GM23338 (cell line): Measurements from ENCODE around the gene JARID2. TPM values are rescaled to one million over a fixed set of nuclear protein-coding genes. Genes with fewer than 3 reads are reported as not detected.

Experiments
- ATAC-seq: fragments of 200-7000 bp; cut with Tn5 transposase; 3 replicates; pipeline ENCODE4 v1.9.1; 2020
- DNase-seq: peaks from one replicate; pipeline ENCODE4 v3.0.0-alpha.2; 2015; ENCODE audit warnings: low spot score
- H2AFZ ChIP-seq: fragments of 200-600 bp; sonication (generic); 2 replicates; pipeline ENCODE4 v1.8.0; 2016; ENCODE audit warnings: antibody characterized with exemption, mild to moderate bottlenecking, moderate library complexity
- H3F3A ChIP-seq: fragments of 200-600 bp; sonication (generic); replicated peaks from 2 replicates; pipeline ENCODE4 v1.8.0; 2017; ENCODE audit warnings: antibody characterized with exemption, mixed run types, low read depth
- H3K27ac ChIP-seq: fragments of 200-600 bp; sonication (generic); 2 replicates; pipeline ENCODE4 v1.6.1; 2016; ENCODE audit warnings: low read depth
- H3K27me3 ChIP-seq: fragments of 200-600 bp; sonication (generic); 2 replicates; pipeline ENCODE4 v1.8.0; 2016; ENCODE audit warnings: mild to moderate bottlenecking, mixed run types, moderate library complexity; ENCODE audit not compliant: insufficient read depth
- H3K36me3 ChIP-seq: fragments of 200-600 bp; sonication (generic); 2 replicates; pipeline ENCODE4 v1.8.0; 2016; ENCODE audit warnings: mild to moderate bottlenecking; ENCODE audit not compliant: insufficient read depth
- H3K4me1 ChIP-seq: fragments of 200-600 bp; sonication (generic); 2 replicates; pipeline ENCODE4 v1.8.0; 2016; ENCODE audit warnings: mild to moderate bottlenecking, moderate library complexity; ENCODE audit not compliant: insufficient read depth
- H3K4me2 ChIP-seq: fragments of 200-600 bp; sonication (generic); 2 replicates; pipeline ENCODE4 v1.7.1; 2017; ENCODE audit warnings: mixed run types
- H3K4me3 ChIP-seq: fragments of 200-600 bp; sonication (generic); 2 replicates; pipeline ENCODE4 v1.6.1; 2016; ENCODE audit warnings: mixed run types
- H3K79me2 ChIP-seq: fragments of 200-600 bp; sonication (generic); replicated peaks from 2 replicates; pipeline ENCODE4 v1.8.0; 2017; ENCODE audit warnings: mild to moderate bottlenecking; ENCODE audit not compliant: insufficient read depth
- H3K9me2 ChIP-seq: fragments of 200-600 bp; sonication (generic); 2 replicates; pipeline ENCODE4 v1.8.0; 2017; ENCODE audit not compliant: insufficient read depth
- H4K20me1 ChIP-seq: fragments of 200-600 bp; sonication (generic); replicated peaks from 2 replicates; pipeline ENCODE4 v1.8.0; 2017; ENCODE audit warnings: mild to moderate bottlenecking; ENCODE audit not compliant: insufficient read depth
- H3K27ac Mint-ChIP-seq: 2 replicates; pipeline ENCODE4 v1.8.0; 2020; ENCODE audit warnings: inconsistent platforms, mild to moderate bottlenecking, moderate library complexity, mixed read lengths
- H3K27me3 Mint-ChIP-seq: 3 replicates; pipeline ENCODE4 v1.8.0; 2022; ENCODE audit warnings: low read depth, mild to moderate bottlenecking, moderate library complexity, mixed read lengths, inconsistent platforms; ENCODE audit not compliant: insufficient read depth, poor library complexity
- H3K36me3 Mint-ChIP-seq: 3 replicates; pipeline ENCODE4 v1.8.0; 2021; ENCODE audit warnings: low read depth, mild to moderate bottlenecking, inconsistent platforms, moderate library complexity, mixed read lengths
- H3K4me1 Mint-ChIP-seq: 3 replicates; pipeline ENCODE4 v1.8.0; 2020; ENCODE audit warnings: mild to moderate bottlenecking, inconsistent platforms, mixed read lengths
- H3K4me3 Mint-ChIP-seq: 3 replicates; pipeline ENCODE4 v1.8.0; 2021; ENCODE audit warnings: moderate library complexity, mild to moderate bottlenecking, inconsistent platforms, mixed read lengths
- H3K9me3 Mint-ChIP-seq: 3 replicates; pipeline ENCODE4 v1.8.0; 2020; ENCODE audit warnings: moderate library complexity, mild to moderate bottlenecking, inconsistent platforms, mixed read lengths
- CREB1 ChIP-seq: fragments of 250-450 bp; sonication (Bioruptor Pico); IDR thresholded peaks from 2 replicates; pipeline ENCODE4 v1.5.0; 2020; ENCODE audit warnings: low read depth, mild to moderate bottlenecking, moderate library complexity
- ETS1 ChIP-seq: IDR thresholded peaks from 2 replicates; pipeline ENCODE4 v1.6.1; 2016; ENCODE audit warnings: antibody characterized with exemption
- EZH2phosphoT487 ChIP-seq: fragments of 200-600 bp; sonication (generic); IDR thresholded peaks from one replicate; pipeline ENCODE4 v1.8.1; 2018; ENCODE audit warnings: antibody characterized with exemption; ENCODE audit not compliant: unreplicated experiment
- POLR2AphosphoS5 ChIP-seq: IDR thresholded peaks from 2 replicates; pipeline ENCODE4 v1.6.1; 2016; ENCODE audit warnings: antibody characterized with exemption, low read depth
- REST ChIP-seq: IDR thresholded peaks from one replicate; pipeline ENCODE4 v1.6.1; 2018; ENCODE audit warnings: antibody characterized with exemption; ENCODE audit not compliant: unreplicated experiment
- ZNF331 ChIP-seq: fragments of 250-450 bp; sonication (Bioruptor Pico); IDR thresholded peaks from 2 replicates; pipeline ENCODE4 v1.5.0; 2020; ENCODE audit warnings: low read depth, mild to moderate bottlenecking, moderate library complexity
- ZNF462 ChIP-seq: fragments of 250-450 bp; sonication (Bioruptor Pico); IDR thresholded peaks from 2 replicates; pipeline ENCODE4 v1.5.0; 2020; ENCODE audit warnings: mild to moderate bottlenecking, moderate library complexity
- polyA plus RNA-seq: library from polyadenylated mRNA; unstranded; fragments of >200 nt; fragmentation: Nextera tagmentation; extraction: Ambion mirVana; gene quantifications from 2 replicates; pipeline ENCODE4 v1.2.1, GENCODE V29; 2016
- total RNA-seq: library from RNA; depleted of rRNA; stranded (reverse); fragments of >200 nt; shearing (Covaris generic); gene quantifications from 2 replicates; pipeline ENCODE4 v1.2.3, GENCODE V29; 2014

The JARID2 gene
- total and polyA plus RNA-seq, 2 experiments from 2014 or later = 92.8 to 196 TPM

- peak overlapping the region; percentile 46; the same call in 1 of the 2 replicates for H3K4me2 ChIP-seq
- Mint-ChIP-seq H3K36me3 (peaks cover 22% of the 10 kb centered on the region), H3K27me3 (peaks cover 35% of the 10 kb centered on the region), H3K4me1 (peaks cover 81% of the 10 kb centered on the region), H3K4me3 (peak overlapping the region; percentile 39; the same call in 2 of the 3 replicates), H3K9me3 (no peaks in the 10 kb centered on the region), H3K27ac (peak overlapping the region; percentile 86)
- H3K79me2 ChIP-seq = peaks cover 100% of the 10 kb centered on the region
- no peaks in the 10 kb centered on the region for H3K9me2 ChIP-seq
- DNase-seq (no peak), ATAC-seq (no peak)
- no peak overlapping the region for H2AFZ ChIP-seq
- TF ChIP-seq EZH2phosphoT487 (no peak), CREB1 (no peak), REST (no peak), POLR2AphosphoS5 (no peak; the same call in 1 of the 2 replicates)
- peaks cover 22% of the 10 kb centered on the region for H3F3A ChIP-seq
- no peaks in the 10 kb centered on the region; the same call in 1 of the 2 replicates for H3K36me3 ChIP-seq
- H3K27ac ChIP-seq = no peak overlapping the region
- peaks cover 97% of the 10 kb centered on the region for H4K20me1 ChIP-seq
- no peaks in the 10 kb centered on the region for H3K27me3 ChIP-seq
- peaks cover 88% of the 10 kb centered on the region for H3K4me1 ChIP-seq
- no peak overlapping the region for H3K4me3 ChIP-seq
Observed at GRCh38 chr6:15392182-15392581, 146.3 kb downstream of the JARID2 start.

GRCh38 chr6:15393605-15394004, 147.7 kb downstream of the JARID2 start:
- no peak overlapping the region for H3K4me3 ChIP-seq
- H3F3A ChIP-seq = peaks cover 22% of the 10 kb centered on the region
- H3K27me3 ChIP-seq = no peaks in the 10 kb centered on the region
- Mint-ChIP-seq H3K9me3 (no peaks in the 10 kb centered on the region), H3K36me3 (peaks cover 22% of the 10 kb centered on the region), H3K4me1 (peaks cover 80% of the 10 kb centered on the region), H3K4me3 (no peak overlapping the region), H3K27ac (no peak overlapping the region), H3K27me3 (peaks cover 34% of the 10 kb centered on the region)
- no peak overlapping the region for H2AFZ ChIP-seq
- no peaks in the 10 kb centered on the region; the same call in 1 of the 2 replicates for H3K36me3 ChIP-seq
- H3K27ac ChIP-seq = no peak overlapping the region
- H3K4me1 ChIP-seq = peaks cover 89% of the 10 kb centered on the region
- peaks cover 97% of the 10 kb centered on the region for H4K20me1 ChIP-seq
- H3K79me2 ChIP-seq = peaks cover 100% of the 10 kb centered on the region
- ATAC-seq (no peak), DNase-seq (no peak)
- H3K9me2 ChIP-seq = no peaks in the 10 kb centered on the region
- no peak overlapping the region for H3K4me2 ChIP-seq
- TF ChIP-seq CREB1 (no peak), POLR2AphosphoS5 (no peak), ETS1 (no peak), ZNF462 (CRISPR knock-in tag) (no peak), ZNF331 (CRISPR knock-in tag) (no peak), EZH2phosphoT487 (no peak)
